Inflammatory macrophage treated with lipopolysaccharide for 4 hours (primary cell): Measurements from ENCODE around the gene SZT2.
A peak's percentile ranks its signal among the peaks of the same experiment; 100 is the strongest.
"Not testable (repeated sequence)": the region's sequence is repeated elsewhere in the genome, so short reads cannot be mapped to it uniquely, and the experiment has no call there.

Source experiments
- DNase-seq: peaks from one replicate; pipeline ENCODE4 v3.0.0-alpha.2; 2020

SZT2 gene

GRCh38 chr1:43363283-43363934, 26.3 kb upstream of the SZT2 start:
- DNase-seq = peak; percentile 30

- DNase-seq = no peak
These were observed 25.7 kb upstream of the SZT2 start for GRCh38 chr1:43363935-43364525.

- no peak for DNase-seq
These were observed 24.0 kb upstream of the SZT2 start for GRCh38 chr1:43365678-43366077.

GRCh38 chr1:43366179-43366578, 23.5 kb upstream of the SZT2 start:
- no peak for DNase-seq

GRCh38 chr1:43366601-43367025, 23.1 kb upstream of the SZT2 start:
- DNase-seq = no peak

GRCh38 chr1:43367026-43367903, 22.4 kb upstream of the SZT2 start:
- DNase-seq = peak; percentile 23

GRCh38 chr1:43367904-43368645, 21.6 kb upstream of the SZT2 start, which contains the start of gene ELOVL1:
Gene ELOVL1, minus strand, starts transcription at chr1:43368011. Its CDS starts 2,402 bp downstream, at chr1:43365609.
- DNase-seq = peak; percentile 94

GRCh38 chr1:43368646-43369020, 21.1 kb upstream of the SZT2 start:
- DNase-seq = no peak

GRCh38 chr1:43369779-43370178, 19.9 kb upstream of the SZT2 start:
- DNase-seq = not testable (repeated sequence)

- no peak for DNase-seq
These were observed 19.1 kb upstream of the SZT2 start for GRCh38 chr1:43370564-43370963.

GRCh38 chr1:43372172-43372571, 17.5 kb upstream of the SZT2 start:
- DNase-seq = no peak

- peak; percentile 51 for DNase-seq
These were observed 16.4 kb upstream of the SZT2 start for GRCh38 chr1:43373066-43373940.

- DNase-seq = no peak
These were observed 12.9 kb upstream of the SZT2 start for GRCh38 chr1:43376723-43377235.

- no peak for DNase-seq
These were observed 11.9 kb upstream of the SZT2 start for GRCh38 chr1:43377831-43378230.

- no peak for DNase-seq
These were observed 10.2 kb upstream of the SZT2 start for GRCh38 chr1:43379476-43379875.

GRCh38 chr1:43381612-43382011, 8.1 kb upstream of the SZT2 start:
- peak; percentile 92 for DNase-seq

GRCh38 chr1:43382027-43382779, 7.5 kb upstream of the SZT2 start:
- DNase-seq = no peak

- DNase-seq = no peak
These were observed 6.2 kb upstream of the SZT2 start for GRCh38 chr1:43383449-43383848.

- no peak for DNase-seq
These were observed 3.0 kb upstream of the SZT2 start for GRCh38 chr1:43386676-43387075.

GRCh38 chr1:43387976-43388599, 1.6 kb upstream of the SZT2 start:
- peak; percentile 89 for DNase-seq

GRCh38 chr1:43388613-43389012, 1.1 kb upstream of the SZT2 start:
- peak; percentile 14 for DNase-seq
